ENCODE measurements around the gene PRR36.

- TF ChIP-seq CTCF (IDR thresholded peaks at IDR 0.05) (no peak), POLR2AphosphoS5 (IDR thresholded peaks at IDR 0.05) (no peak), POLR2A (IDR thresholded peaks at IDR 0.05) (no peak)
Observed at GRCh38 chr19:7848779-7849457, 25.3 kb downstream of the PRR36 start.

Measured in sigmoid colon (tissue), 4 donors.